ENCODE data around the gene GJD4. TPM values are rescaled to one million over a fixed set of nuclear protein-coding genes. Genes with fewer than 3 reads are reported as not detected.

GJD4 gene
- total RNA-seq, 1 donor from 2014 or later: not detected

DNA sequence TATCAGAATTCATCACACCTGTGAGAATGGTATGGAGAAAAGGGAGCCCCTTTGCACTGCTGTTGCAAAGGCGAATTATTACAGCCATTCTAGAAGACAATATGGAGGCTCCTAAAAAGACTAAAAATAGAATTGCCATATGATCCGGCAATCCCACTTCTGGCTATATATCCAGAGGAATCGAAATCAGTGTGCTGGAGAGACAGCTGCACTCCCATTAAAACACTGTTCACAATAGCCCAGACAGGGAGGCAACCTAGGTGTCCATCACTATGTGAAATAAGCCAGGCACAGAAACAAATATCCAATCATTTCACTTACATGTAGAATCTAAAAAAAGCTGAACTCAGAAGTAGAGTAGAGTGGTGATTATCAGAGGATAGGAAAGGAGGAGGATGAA is 26.0 kb upstream of the GJD4 start:
- DNase-seq (ENCODE audit: low read depth, low spot score): no peak

DNA sequence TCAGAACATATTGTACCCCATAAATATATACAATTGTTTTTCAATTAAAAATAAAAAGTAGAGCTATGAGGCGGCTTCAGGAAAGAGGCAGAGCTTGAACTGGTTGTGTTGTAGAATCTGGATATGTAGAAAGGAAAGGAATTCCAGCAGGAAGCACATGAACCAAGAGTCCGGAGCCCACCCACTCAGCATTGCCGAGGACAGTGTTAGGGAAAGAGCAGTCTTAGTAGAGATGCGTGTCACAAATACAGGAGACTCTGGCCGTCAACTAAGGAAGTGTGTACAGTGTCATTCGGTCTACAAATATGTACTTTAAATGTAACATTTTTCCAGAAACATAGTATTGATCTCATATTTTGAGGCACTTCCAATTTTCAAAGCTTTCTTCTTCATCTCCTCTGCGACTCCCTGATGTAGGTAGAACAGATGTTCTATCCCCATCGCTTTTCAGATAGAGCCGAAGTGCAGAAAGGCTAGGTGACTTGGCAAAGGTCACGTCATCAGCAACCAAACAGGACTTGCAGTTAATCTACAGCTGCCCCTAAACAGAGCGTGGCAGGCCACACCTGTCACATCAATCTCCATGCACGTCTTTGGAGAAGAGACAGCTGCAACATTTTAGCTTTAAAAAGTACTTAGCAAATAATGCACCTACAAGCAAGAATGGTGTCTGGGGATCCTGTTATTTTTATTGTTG is 25.3 kb upstream of the GJD4 start:
- DNase-seq (ENCODE audit: low read depth, low spot score): no peak

DNA sequence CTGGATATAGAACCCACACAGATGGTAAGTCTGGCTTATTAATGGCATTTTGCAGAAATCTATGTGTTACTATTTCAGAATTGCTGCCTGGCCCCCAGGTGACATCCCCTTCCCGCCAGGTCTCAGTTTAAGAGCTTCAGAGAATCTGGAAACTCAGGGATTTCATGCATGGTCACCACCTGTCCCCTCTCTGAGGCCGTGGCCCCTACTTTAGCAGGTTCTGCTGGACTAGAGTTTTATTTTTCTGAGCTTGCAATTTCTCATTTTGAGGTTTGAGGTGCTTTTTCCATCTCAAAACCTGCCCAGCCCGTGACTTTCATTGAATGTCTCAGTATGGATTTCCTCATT is 24.7 kb upstream of the GJD4 start:
- no peak for DNase-seq (ENCODE audit: low read depth, low spot score)

DNA sequence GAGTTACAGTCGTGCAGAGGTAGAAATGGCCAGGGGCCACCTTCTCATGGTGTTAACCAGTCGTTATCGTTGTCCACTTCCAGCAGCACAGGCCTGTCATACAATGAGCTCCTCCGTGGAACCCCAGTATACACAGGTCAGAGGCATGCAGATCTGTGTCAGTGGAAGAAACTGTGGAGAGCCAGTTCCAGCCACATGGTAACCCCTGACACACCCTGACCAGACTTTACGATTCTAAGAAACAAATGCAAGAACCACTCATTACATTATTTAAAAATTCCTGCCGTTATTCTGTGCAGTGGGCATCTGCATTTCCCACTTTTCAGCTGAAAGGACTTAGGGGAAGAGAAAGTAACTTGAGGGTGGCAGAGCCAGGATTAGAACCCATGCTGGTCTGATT is 23.5 kb upstream of the GJD4 start:
- no peak for DNase-seq (ENCODE audit: low read depth, low spot score)

DNA sequence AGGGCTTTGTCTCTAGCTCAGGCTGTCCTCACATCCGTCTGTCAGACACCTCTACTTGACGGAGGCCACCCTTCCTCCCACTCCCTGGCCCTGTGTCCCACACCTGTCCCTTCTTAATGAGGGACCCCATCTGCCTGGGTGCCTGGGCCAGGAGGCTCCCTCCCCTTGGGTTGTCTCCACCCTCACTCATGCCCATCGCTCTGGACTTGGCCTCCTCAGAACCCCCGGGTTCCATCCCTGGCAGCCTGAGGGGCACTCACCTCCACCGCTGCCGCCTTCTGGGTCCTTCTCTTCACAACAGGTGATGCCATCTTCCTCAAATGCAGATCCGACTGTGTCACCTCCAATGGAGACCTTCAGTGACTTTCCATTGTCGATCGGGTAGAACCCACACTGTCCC is 20.2 kb upstream of the GJD4 start:
- no peak for DNase-seq (ENCODE audit: low read depth, low spot score)

DNA sequence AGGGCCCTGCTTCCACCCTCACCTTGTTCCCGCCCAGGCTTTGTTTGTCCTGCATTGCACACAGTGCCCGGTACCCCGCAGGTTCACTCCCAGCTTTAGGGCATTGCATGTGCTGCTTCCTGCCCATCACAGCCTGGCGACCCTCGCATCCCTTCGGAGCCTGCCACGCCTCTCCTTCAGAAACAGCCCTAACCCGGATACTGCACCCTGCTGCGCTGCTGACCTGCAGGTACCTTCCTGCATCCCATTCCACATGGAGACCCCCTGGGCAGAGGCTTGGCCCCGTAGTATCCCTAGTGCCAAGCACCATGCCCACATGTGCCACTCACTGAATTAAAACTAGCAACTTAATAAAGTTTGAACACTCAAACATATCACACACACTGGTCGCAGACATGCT is 19.8 kb upstream of the GJD4 start:
- DNase-seq (ENCODE audit: low read depth, low spot score): no peak

DNA sequence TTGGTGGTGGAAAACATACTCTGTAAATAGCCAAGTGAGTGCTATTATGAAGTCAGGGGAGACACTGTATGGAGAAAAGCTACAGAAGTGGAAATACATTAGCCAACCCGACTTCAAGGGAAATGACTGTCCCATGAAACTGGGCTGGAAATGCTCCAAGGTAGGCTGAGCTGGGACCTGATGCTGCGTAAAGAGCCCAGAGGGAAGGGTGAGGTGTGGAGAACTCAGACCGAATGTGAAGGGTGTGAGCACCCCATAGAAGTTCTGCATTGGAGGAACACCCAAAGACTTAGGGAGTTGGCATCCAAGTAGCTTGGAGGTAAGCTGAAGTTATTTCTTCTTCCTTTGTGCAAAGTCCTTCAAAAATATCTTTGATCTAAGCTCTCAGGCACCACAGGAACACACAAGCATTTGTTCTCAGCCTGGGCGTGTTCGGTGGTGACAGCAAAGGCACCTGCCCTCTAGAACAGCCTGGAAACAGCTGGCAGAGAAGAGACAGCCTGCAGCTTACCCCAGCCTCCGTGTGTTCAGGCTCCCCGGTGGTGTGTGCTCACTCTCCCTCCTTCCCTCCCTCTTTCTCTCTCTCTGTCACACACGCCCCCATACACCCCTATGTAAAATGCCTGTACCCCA is 19.1 kb upstream of the GJD4 start:
- no peak for DNase-seq (ENCODE audit: low read depth, low spot score)

DNA sequence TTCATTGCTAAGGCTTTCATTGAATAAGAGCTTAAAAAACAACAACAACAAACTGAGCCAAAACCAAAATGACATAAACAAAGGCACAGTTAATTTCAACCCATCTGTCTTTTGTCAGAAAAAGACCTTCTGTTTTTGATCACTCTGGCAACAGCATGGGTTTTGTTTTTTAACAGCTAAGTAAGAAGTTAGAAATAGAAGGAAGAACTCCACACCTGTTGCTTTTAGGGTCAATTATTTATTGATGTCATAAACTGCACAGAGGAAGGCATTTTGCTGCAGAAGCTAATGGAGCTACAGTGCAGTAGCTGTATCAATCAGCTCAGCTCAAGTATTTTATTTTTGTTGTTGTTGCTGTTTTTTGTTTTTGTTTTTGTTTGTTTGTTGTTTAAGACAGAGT is 16.3 kb upstream of the GJD4 start:
- DNase-seq (ENCODE audit: low read depth, low spot score): no peak

DNA sequence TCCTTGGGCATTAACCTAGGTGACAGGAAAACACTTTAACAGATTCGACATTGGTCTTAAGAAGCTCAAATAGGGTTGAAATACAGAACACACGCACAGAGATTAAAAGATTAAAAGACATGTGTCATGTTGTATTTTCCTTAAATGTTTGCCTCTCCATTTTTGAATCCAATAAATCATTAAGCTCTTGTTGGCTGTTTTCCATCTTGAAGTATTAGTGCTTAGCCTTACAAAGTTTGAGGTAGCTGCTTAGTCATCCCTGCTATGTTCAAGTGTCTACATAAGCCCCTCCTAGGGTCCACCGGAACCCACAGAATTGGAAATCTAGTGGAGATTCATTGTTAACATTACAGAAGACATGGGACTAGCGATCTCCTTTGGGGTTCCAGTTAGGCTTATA is 12.7 kb upstream of the GJD4 start:
- DNase-seq (ENCODE audit: low read depth, low spot score): no peak

DNA sequence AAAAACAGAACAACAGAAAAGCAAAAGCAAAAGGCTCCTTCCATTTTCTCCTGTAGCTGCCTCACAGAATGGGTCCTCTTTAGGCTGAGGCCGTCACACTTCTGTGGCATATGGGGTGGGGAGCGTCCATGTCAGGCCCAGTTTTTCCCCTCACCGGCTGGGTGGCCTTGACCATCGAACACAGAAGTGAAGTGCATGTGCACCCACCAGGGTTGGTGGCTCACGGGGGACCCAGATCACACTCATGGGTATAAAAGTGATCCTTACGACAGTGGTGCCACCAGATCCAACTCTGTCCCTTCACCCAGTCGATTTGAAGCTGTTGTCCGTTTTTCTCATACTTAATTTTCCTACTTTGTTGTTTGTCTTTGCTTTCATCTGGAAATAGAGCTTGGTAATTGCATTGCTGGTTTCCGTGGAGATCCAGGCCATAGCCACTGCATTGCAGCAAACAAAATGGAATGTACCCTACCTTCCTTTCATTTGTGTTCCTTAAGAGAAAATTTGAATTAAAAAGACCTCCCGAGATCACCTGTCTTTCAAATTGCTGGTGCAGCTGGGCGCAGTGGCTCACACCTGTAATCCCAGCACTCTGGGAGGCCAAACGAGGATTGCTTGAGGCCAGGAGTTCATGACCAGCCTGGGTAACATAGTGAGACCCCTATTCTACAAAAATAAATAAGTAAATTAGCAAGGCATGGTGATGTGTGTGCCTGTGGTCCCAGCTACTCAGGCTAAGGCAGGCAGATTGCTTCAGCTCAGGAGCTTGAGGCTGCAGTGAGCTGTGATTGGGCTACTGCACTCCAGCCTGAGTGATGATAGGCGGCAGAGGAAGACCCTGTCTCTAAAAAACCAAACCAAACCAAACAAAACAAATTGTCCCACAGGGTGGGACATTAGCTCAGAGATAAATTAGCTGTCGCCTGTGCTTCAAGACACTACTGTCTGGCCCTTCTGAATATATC is 10.7 kb upstream of the GJD4 start:
- no peak for DNase-seq (ENCODE audit: low read depth, low spot score)

DNA sequence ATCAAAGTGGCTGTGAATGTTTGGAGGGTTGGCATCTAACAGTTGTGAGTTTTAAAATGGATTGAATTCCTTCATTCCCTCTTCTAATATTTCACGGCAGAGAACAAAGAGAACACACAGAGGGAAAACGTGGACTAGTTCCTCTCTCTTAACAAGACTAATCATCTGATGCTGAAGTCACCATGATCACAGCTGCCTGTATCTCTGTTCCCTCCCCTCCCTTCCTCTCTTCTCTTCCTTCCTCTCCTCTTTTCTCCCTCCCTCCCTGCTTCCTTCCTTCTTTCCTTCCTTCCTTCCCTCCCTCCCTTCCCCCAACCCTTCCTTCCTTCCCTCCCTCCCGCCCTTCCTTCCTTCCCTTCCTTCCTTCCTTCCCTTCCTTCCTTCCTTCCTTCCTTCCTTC is 10.0 kb upstream of the GJD4 start:
- DNase-seq (ENCODE audit: low read depth, low spot score): no peak

DNA sequence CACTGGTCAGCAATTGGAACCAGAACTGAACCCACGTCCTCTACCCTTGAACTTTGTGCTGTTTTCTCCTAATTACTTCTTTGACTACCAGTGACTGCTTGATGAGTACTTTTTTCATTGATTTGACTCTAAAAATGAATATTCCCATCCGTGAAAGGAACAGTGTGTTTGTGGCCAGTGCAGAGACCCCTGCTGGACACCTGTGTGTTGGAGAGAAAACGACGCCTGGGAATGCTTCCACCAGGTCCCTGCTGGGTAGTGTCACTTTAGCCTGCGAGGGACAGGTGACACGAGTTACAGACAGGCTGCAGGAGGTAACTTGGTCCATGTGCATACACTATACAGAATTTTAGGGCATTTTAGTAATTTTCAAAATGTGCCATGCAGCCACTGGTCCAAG is 6.8 kb upstream of the GJD4 start:
- no peak for DNase-seq (ENCODE audit: low read depth, low spot score)

DNA sequence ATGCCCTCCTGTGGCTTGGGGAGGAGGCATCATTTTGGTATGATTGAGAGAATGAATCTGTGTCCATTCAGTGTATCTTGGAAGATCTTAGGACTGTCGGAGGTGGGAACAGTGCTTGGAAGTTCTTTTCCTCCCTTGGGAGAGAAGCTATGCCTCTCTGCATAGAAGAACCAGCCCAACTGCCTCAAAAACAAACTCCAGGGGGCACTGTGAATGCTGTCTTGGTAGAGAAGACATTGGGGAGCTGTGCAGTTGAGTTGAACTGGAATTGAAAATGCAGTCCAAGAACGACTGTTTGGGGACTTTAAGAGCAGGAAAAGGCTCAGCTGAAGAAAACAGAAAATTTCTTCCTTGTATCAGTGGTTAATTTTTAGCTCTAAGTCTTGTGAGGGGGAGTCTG is 4.9 kb upstream of the GJD4 start:
- DNase-seq (ENCODE audit: low read depth, low spot score): no peak

DNA sequence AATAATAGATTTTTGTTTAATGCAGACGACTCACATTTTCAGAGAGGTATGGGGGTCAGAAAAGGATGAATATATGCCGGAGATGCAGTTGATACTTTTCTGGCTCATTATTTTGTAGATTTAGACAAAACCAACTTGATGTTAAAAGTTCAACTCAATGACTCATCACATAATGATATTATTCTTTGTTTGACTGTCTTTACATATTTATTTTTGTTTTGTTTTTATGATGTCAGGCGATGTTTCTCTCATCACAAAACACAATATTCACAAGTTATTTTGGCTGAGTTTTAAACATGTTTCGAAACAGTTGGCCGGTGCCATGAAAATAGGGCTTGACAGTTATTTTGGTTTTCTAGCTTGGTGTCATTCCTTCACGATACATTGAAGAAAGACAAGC is 1.3 kb downstream of the GJD4 start:
- DNase-seq (ENCODE audit: low read depth, low spot score): no peak

DNA sequence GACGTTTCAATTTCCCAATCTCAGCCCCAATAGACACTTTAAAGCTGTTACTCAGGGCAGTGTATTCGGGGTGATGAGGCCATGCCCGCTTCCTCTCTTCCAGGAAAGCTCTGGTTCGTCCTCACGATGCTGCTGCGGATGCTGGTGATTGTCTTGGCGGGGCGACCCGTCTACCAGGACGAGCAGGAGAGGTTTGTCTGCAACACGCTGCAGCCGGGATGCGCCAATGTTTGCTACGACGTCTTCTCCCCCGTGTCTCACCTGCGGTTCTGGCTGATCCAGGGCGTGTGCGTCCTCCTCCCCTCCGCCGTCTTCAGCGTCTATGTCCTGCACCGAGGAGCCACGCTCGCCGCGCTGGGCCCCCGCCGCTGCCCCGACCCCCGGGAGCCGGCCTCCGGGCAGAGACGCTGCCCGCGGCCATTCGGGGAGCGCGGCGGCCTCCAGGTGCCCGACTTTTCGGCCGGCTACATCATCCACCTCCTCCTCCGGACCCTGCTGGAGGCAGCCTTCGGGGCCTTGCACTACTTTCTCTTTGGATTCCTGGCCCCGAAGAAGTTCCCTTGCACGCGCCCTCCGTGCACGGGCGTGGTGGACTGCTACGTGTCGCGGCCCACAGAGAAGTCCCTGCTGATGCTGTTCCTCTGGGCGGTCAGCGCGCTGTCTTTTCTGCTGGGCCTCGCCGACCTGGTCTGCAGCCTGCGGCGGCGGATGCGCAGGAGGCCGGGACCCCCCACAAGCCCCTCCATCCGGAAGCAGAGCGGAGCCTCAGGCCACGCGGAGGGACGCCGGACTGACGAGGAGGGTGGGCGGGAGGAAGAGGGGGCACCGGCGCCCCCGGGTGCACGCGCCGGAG is 2.6 kb downstream of the GJD4 start:
- DNase-seq (ENCODE audit: low read depth, low spot score): no peak

DNA sequence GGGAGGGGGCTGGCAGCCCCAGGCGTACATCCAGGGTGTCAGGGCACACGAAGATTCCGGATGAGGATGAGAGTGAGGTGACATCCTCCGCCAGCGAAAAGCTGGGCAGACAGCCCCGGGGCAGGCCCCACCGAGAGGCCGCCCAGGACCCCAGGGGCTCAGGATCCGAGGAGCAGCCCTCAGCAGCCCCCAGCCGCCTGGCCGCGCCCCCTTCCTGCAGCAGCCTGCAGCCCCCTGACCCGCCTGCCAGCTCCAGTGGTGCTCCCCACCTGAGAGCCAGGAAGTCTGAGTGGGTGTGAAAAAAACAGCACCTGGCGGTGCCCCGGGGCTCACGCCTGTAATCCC is 3.2 kb downstream of the GJD4 start:
- DNase-seq (ENCODE audit: low read depth, low spot score): no peak

DNA sequence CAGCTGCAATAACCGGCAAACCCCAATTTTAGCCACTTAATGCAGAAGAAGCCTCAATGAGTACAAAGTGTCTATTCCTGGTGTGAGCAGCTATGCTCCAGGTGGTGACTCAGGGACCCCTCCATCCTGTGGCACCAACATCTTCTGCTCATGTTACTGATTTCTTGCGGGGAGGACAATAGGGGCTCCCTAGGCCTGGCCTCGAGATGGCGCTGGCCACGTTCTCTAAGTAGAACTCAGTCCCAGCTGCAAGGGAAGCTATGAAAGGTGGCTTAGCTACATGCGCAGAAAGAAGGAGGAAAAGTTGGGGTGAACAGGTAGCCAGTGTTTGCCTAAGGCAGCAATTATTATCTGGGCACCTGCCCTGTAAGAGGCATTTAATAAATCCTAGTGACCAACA is 6.6 kb downstream of the GJD4 start:
- DNase-seq (ENCODE audit: low read depth, low spot score): no peak

DNA sequence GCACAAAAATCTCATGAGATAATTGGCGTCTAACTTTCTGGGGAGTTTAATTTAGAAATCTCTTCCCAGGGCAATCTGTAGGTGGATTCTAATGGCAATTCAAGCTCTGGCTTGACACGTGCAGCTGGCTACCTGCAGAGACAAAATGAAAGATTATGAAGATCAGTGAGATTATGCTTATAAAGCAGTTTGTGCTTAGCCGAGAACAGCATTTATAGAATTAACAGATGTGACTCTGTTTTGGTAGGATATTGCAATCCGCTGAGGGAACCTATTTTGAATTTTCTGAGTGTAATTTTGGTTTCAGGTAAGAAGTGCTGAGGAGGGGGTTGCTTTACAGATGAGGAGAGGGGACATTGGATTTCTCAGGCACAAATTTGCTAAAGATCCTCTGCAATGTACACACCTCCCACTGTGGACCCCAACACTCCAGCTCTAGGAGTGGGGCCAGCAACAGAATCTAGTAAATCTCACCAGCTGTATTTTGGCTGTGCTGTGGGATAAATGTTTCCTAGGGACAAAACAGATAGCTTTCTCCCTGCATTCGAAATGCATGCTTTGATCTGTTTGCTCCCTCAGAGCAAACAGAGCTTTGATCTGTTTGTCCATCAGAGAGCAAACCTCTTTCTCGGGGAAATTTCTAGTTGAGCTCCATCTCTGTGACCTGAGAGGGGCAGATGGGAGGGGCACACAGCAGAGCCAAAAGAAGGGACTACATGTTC is 7.4 kb downstream of the GJD4 start:
- no peak for DNase-seq (ENCODE audit: low read depth, low spot score)

DNA sequence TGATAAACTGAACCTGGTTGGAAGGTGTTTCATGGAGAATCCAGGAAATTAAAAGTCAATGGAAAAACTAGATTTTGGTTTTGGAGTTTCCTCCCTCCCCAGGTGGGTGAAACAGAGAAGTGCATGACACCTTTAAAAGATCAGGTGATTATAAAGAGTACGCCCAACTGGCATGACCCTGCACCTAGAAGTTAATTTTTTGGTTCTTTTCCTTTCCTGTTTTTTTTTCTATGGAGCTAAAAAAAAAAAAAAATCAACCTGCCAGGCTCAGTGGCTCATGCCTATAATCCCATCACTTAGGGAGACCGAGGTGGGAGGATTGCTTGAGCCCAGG is 7.9 kb downstream of the GJD4 start:
- no peak for DNase-seq (ENCODE audit: low read depth, low spot score)

DNA sequence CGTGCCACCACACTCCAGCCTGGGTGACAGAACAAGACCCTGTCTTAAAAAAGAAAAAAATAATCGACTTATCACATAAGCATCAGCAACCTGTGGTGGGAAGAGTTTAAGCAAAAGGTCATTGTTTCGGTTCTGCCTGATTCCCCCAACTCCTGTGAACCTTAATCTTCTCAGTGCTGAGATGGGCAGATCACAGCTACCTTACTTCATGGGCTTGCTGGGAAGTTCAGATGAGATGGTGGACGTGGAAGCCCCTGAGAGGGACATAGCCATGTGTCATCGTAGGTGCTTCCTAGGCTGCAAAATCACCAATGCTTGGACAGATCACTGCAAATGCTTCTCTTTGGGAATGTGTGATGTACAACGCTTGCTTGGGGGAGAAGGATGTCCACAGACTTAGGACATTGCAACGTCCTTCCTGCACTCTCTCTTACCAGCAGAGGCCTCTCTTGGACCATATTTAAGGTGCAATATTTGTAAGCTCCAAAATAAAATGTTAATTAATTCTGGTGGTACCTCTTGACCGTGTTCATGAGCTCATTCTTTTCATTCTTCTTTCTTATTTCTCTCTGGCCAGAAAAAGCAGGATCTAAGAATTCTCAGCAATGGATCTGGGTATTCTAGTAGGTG is 8.6 kb downstream of the GJD4 start:
- no peak for DNase-seq (ENCODE audit: low read depth, low spot score)

DNA sequence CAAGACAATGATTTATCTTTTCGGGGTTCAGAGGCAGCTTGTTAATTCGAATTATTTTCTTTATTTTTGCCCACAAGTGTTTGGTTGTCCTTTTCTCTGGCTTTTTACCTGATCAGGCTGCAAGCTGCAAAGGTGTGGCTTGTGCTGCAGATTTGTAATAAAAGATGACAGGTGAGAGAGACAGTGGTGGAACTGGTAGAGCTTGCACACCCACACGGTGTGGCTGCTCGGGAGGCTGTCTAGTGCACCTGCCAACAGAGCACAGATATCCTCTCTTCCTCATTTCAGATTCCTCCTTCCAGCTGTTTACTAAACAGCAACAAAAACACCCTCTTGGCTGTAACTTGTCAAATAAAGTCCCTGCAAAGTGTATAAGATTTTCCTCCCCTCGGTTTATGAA is 9.2 kb downstream of the GJD4 start:
- no peak for DNase-seq (ENCODE audit: low read depth, low spot score)

Data from pulmonary artery endothelial cell (primary cell).